NCI-H187 treated with DMSO at 0.1 percent for 48 hours (cell line): ENCODE data around the gene AKAP7.

Experiments
- DNase-seq: peaks from one replicate; lab custom pipeline; 2025; lab: John Stamatoyannopoulos, UW

Gene AKAP7

DNA sequence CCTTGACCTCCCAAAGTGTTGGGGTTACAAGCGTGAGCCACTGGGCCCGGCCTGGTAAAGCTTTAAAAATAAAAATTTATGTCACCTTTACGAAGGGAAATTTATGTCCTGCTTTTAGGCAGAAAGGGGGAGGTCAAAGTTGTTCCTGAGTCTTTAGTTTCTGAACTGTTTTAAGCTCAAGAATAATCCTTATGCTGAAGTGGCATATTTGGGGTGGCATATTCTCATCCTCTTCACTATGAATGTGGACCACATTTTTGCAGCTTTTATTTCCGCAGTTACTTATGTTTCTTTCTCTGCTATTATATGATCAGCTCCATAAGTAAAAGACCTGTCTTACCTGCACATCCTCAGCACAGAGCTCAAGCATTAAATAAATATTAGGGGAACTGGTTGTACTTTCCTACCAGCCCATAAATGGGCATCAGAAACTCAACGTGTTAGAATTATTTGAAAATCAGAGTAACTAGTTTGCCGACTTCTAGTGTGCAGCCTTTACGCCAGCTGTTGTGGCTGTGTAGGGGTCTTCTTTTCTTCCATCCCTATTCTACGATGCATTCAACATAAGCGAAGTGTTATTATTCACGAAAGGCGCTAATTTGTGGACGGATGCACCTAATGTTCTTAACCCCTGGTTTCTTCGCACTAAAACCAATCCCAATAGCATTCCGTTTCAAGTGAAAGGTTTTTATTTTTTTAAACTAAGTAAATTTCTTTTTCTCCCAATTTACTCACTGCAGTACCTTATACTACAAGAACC lies 867 bp upstream of the AKAP7 start:
- no peak for DNase-seq

DNA sequence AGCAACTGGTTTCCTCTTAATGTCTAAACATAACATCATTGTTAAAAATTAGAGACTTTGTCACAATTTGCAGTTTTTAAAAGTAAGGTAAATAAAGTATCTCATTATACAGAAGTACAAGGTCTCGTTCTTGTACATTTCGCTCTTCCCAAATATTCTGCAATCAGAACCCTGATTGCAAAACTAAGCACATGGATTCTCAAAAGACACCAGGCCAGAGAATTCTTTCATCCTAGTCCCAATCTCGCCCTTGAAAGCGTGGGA lies 355 bp upstream of the AKAP7 start:
- no peak for DNase-seq

DNA sequence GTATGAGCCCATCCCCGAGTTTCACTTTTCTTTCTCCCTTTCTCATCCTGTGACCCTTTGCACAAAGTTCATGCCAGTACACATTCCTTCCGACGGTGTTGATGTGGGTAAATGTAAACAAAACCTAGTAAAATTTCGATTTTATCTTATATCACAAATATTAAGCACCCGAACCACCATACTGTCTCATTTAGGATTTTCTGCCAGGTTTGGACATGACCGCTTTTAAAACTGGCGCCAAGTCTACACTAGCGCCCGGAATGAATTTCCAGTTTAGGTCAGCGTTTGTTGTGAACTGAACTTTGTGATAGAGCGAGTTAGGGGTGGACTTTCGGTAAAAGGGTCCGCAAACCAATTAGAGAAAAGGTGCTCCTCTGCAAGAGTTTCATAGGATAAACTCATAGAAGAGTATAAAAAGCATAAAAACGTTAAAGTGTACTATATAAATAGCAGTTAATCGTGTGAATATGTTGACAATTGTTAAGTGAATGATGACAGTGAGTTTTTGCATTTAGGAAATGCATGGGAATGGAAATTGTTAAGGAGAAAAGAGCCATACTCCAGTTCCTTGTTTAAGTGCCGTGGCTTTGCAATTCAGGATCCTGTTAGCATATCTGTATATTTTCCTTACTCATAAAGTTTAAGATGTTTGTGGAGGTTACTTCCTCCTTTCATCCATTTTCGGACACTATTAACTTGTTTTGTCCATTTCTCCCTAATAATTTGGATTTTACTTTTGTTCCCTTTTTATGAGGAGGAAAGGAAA lies 937 bp downstream of the AKAP7 start:
- no peak for DNase-seq

DNA sequence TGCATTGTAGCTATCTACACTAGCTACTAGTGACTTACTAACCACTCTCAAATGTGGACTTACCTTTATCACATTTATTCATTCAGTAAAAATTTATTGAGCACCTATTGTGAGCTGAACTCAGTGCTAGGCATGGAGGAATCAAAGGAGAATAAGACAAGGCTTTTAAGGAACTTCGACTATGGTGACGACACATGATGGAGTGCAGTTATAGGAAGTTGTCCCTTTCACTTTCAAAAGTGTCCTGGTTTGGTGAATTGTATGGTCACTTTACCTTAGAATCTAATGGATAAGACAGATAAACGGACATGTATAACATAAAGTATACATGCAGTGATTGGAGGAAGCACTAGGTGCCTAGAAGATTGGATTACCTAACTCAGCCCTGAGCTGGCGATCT lies 4.3 kb downstream of the AKAP7 start:
- no peak for DNase-seq

DNA sequence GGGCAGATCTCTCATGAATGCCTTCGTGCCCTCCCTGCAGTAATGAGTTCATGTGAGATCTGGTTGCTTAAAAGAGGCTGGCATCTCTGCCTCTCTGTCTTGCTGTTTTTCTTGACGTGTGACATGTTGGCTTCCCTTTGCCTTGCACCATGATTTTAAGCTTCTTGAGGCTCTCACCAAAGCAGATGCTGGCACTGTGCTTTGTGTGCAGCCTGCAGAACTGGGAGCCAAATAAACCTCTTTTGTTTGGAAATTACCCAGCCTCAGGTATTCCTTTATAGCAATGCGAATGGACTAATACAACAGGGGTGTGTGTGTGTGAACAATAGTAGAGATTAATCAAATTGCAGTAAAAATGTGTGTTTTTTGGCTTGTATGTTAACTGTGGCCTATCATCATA lies 8.1 kb downstream of the AKAP7 start:
- no peak for DNase-seq

DNA sequence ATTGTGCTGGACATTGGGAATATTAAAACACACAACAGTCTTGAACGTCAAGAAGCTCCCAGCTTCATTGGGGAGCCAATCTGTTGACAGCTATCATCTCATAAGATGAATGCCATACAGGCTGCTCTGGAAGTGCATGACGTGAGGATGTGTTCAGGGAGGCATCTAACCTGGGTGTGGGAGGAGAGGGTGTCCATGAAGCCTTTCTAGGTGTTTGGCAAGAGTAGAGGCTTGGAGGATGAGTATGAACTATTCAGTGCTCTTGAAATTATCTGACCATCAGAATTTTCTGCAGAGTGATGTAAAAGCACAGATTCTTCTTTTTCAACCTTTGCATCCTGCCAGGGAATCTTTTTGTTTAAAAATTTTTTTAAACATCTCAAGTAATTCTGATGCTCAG lies 11.6 kb downstream of the AKAP7 start:
- DNase-seq, result no peak

DNA sequence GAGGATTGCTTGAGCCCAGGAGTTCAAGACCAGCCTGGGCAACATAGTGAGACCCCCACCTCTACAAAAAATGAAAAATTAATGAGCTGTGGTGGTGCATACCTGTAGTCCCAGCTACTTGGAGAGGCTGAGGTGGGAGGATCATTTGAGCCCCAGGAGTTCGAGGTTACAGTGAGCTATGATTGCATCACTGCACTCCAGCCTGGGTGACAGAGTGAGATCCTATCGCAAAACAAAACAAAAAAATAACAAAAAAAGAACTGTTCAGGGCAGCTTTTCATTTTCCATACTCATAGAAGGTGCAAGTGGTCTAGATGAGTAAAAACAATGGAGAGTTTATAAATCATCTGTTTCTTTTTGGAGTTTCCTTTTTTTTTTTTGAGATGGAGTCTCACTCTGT lies 21.1 kb downstream of the AKAP7 start:
- DNase-seq, result no peak

DNA sequence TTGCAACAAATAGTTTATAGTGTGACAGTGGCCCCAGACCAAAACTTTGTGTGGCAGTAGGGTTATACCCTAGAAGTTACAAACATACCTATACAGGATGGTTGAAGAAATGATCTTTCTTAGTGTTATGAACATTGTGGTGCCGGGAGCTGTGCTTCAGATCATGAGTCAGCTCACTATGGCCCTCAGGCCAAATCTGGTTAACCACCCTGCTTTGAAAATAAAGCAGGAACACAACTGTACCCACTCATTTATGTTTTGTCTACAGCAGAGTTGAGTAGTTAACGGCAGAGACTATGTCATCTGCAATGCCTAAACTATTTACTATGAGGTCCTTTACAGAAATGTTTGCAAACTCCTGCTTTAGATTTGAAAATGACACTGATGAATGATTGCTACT lies 24.3 kb downstream of the AKAP7 start:
- DNase-seq, result no peak

DNA sequence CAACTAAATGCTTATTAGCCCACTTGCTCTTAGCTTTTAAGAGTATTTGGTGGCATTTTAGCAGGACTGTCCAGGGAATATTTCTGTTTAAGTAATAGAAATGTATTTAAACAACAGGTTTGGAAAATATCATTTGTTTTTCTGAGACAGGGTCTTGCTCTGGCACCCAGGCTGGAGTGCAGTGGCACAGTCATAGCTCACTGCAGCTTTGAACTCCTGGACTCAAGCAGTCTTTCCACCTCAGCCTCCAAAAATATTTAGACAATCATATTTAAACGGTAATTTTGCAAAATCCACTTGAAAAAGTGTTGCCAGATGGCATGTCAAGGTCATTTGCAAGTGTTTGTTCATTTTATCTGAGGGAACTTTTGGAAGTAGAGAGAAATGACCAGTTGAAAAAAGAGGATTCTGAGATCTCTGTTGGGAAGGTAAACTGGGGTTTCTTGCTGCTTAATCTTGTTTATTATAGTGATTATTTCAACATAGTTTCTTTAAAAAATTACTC lies 25.0 kb downstream of the AKAP7 start:
- DNase-seq, result no peak

DNA sequence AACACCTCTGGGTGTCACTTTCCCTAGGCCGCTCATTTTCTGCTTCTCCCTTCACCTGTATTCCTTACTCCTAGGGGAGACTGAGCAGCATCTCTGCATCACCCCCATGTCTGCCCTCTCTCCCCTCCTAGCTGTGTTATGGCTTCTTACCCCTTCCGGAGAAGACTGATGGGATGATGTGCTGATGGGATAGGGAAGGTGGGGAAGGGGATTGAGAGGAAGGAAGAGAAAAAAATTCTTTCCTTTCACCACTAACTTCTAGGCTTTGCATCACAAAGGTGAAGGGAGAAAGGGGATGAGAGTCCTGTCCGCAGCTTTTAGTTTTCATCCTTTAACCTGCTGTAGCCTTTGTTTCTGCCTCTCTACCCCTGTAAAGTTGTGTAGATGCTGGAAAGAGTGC lies 26.7 kb downstream of the AKAP7 start:
- no peak for DNase-seq

DNA sequence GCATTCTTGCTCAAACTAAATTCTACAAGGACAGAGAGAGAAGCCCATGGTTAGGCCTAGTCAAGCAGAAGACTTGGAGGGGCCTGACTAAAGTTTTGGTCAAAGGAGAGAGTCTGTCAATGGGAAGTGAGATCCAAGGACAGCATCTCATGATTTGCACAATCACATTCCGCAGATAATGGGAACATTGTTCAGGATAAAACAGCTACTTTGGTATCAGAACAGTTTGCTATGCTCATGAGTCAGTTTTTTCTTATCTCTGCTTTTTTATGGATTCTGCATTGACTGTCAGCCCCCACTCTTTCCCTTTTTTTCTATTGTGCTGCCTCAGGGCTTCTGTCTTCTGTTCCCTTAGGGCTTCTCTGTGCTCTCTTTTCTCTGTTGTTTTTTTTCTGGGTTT lies 28.6 kb downstream of the AKAP7 start:
- no peak for DNase-seq

DNA sequence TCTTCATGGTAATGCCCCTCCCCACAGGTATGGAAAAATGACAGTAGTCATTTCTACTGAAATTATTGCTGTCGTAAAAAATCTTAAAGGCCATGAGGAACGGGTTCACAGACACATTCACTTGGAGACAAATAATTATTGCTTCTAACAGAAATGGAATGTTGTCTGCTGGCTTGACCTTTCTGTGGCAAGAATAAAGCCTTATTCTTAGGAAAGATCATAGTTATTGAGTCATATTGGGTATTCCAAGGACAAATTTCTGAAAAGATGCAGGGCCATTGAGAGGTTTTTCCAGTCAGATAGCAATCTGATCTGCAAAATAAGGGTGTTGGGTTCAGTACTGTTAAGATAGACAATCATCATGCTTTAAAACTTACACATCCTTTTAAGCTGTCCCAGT lies 29.2 kb downstream of the AKAP7 start:
- DNase-seq, result no peak

DNA sequence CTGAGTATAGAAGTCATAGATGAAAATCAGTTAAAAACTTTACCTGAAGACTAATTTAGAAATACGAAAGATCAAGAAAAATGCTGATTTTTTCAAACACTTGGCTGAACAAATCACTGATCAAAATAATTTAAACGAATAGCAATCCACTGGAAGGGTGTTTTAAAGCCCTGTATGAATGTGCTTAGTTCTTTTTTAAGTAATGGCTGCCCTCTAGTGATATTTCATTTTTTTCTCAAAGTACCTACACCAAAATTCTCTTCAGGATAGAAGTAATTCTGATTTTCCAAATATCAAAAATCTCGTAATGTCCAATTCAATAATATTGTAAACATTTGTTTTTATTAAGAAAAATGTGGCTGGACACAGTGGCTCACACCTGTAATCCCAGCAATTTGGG lies 32.5 kb downstream of the AKAP7 start:
- DNase-seq, result no peak

DNA sequence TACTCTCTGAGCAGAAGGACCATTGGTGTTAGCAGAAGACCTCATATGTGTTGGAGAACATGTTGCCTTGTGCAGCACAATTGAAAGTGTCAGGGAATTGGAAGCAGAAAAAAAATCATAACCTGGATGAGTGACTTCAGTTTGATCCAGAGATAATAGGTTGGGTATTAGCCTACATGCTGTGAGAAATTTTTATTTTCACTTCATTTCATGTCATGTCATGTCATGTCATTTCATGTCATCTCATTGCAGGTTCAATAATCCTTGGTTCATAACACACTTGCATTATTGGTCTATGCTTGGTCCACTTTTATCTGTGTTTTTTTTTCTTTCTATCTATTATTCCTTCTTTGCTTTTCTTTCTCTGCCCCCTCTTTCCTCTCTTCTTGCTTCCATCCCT lies 34.3 kb downstream of the AKAP7 start:
- no peak for DNase-seq

DNA sequence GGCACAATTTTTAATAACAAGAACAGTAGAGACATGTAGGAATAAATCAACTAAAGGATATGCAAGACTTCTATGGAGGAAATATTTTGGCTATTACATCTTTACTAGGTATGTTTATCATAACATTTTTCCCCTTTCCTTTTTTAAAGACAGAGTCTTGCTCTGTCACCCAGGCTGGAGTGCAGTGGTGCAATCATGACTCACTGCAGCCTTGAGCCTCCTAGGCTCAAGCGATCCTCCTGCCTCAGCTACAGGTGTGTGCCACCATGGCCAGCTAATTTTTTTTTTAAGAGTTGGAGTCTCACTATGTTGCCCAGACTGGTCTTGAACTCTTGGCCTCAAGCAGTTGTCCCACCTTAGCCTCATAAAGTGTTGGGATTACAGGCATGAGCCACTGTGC lies 37.0 kb downstream of the AKAP7 start:
- DNase-seq, result no peak

DNA sequence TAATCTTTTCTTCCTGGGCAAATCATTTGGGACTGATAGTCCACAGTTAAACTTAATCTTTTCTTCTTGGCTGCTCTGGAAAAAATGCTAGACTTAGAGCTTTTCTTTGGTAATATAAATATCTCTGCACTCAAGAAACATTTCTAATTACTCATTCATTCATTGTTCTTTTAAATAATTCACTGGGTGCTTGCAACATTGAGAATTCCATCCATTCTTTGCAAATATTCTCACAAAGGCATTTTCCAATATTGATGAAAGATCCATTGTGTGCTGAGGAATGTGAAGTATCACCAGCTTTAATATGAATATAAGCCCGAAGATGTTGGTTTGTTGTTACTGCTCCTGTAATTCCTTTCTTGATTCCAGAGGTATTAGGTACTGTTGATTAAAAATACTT lies 38.4 kb downstream of the AKAP7 start:
- no peak for DNase-seq

DNA sequence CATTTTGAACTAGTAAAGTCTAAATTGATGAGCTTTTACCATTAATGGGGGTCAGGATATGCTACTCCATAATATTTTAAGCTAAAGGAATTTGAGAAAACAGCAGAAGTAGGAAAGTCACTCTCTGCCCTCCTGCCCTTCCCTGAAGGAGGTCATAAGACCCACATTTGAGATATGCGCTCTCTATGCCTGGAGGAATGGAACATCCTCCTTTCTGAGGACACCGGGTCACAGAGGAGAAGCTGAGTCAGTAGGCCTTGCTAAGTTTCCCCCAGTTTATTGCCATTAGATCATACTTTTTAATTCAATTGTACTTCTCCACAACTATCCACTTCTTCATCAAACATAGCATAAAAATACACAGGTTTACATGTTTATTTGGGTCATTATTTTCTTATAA lies 40.3 kb downstream of the AKAP7 start:
- no peak for DNase-seq

DNA sequence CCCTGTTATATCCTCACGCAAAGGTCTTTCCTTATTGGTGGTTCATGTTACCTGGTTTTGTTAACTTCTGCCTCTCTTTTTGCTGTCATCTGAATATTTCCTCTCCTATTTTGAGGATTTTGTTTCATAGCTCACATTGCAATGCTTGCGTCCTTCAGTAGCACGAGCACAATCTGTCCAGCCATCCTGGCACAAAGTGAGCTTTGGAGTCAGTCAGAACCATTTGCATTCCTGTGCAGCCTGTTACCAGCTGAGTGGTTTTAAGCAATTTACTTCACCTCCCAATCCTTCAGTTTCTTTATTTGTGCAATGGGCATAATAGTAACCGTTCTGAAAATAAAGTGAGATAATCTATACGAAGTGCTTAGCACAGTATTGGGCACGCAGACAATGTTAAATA lies 42.7 kb downstream of the AKAP7 start:
- no peak for DNase-seq

DNA sequence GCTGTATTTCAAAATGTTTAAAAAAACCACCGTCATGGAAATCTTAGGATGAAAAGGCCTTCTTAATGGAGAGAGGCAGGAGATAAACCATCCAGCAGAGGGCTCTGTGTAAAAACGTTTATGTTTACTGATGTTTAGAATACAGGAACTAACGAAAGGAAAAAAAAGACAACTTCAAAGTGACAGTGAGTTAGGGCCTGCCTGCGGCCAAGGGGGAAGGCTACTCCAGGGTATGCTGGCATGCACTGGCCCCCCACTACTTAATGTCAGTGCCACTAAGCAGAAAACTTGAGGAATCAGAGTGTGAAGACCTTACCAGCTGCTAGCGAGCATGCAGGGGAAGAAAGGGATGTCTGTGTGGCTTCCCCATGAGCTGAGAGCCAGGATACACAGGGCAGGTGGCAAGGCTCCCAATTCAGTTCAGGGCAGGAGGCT lies 47.7 kb downstream of the AKAP7 start:
- no peak for DNase-seq

DNA sequence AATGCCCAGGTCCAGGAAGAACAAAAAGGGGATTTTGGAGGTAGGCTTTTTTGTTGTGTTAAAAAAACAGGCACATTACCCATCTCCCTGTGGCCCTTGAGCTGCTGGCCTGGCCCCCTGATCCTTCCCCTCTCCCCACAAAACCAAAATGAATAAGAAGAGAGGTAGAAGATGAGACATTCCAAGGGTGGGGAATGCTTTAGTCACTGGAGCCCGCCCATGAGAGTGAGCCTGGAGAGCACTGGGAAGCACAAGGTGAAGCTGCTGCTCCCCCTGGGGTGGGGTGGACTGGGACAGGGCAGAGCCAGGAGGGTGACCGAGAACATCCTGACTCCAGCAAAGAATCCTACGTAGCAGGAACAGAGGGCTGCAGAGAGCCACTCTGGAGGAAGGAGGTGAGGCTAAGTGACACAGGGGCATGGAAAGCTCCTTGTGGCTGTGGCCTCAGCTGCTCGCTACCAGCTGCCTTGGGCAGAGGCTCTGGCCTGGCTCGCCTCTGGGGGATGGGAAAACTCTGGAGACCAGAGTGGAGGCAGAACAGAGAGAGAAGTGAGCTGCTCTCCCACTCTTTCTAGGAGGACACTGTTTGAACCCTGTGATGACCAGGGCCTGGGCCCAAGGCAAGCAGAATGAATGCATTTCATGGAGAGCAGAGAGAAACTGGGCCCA lies 48.3 kb downstream of the AKAP7 start:
- no peak for DNase-seq

DNA sequence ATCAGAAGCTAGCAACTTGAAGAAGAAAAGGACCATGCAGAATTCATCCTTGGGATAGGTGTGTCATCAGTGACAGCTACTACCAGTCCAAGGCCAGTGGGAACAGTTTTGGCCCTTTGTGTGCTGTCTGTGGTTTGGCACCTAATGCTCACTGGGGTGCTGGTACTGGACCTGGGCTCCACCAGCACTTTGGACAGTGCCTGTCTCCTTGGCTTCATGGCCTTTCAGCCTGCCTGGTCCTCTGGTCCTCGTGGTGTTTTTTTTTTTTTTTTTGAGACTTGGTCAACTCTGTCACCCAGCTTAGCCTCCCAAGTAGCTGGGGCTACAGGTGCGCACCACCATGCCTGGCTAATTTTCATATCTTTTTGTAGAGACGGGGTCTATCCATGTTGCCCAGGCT lies 56.3 kb downstream of the AKAP7 start:
- DNase-seq, result no peak

DNA sequence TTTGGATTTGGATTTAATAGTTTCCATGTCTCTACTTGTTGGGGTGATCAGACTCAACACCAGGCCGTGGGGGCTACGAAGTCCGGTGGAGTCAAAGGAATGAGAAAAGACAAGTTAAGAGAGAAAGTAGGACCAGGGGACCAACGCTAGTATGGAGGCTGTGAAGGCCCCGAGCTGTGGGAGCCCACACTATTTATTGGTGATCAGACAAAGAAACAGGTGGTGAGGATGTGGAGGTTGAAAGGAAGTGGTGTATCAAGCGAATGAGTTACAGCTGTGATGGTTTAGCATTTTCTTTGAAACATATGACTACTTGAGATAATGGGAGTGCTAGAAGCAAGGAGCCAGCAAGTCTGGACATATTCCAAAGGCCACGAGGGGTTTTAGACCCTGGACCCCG lies 62.4 kb downstream of the AKAP7 start:
- no peak for DNase-seq

DNA sequence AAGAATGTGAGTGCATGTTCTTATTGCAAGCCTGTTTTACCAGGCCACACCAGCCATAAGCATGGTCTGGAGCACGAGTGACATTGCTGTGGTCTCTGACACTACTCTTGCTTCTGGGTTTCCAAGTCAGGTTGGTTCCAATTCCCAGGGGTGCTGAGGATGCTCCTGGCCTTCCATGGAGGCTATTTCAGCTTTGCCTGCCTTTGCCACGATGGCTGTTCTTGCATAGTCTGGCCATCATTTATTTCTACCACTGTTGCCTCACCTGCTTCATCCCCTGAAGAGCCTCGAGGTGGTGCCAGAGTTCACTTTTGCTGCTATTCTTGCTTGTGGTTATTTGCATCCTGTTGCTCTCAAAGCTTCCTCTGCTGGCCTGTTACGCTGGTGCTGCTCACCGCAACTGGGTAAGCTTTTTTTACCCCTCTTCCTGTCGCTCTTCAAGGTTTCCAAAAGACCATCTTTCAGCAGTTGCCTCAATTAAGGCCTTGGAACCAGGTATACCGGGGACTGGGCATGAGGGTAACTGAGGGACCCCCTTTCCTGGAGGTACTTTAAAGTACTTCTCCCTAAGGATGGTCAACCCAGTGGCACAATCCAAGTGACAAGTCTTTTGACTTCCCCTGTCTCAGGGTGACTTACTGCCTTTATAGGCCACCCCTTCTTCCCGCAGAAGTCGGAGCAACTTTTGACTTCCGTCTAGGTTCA lies 64.5 kb downstream of the AKAP7 start:
- DNase-seq, result no peak
